ENCODE results near the gene SLC39A3.

- no peak for TF ChIP-seq YY1 (IDR thresholded peaks at IDR 0.05; ENCODE audit: insufficient read depth, insufficient read length)
- no peak for TF ChIP-seq ZNF274 (IDR thresholded peaks at IDR 0.05; ENCODE audit: low read depth, low read length)
- no peak for TF ChIP-seq SUZ12 (IDR thresholded peaks at IDR 0.05; ENCODE audit: extremely low read depth, insufficient read depth, insufficient read length)
These were observed 32.2 kb upstream of the SLC39A3 start for GRCh38 chr19:2771786-2772674.

Data from NT2/D1 (cell line).